WTC11 (cell line): ENCODE measurements around the gene CRY2. TPM values are rescaled to one million over a fixed set of nuclear protein-coding genes. Genes with fewer than 3 reads are reported as not detected.
"Not testable (repeated sequence)": the region's sequence is repeated elsewhere in the genome, so short reads cannot be mapped to it uniquely, and the experiment has no call there.

Experiments
- ATAC-seq: fragments of 200-7000 bp; cut with Tn5 transposase; 2 replicates; pipeline ENCODE4 v1.10.0; 2021; ENCODE audit warnings: mild to moderate bottlenecking, moderate library complexity
- CTCF ChIA-PET: fragments of 300-600 bp; sonication (Branson Sonifier 250); formaldehyde crosslinking; loops from one replicate; lab custom pipeline; 2021; ENCODE audit warnings: antibody characterized with exemption; lab: Charles Lee
- POLR2A ChIA-PET: fragments of 350-600 bp; sonication (Branson Sonifier 250); formaldehyde crosslinking; loops from one replicate; lab custom pipeline; 2021; ENCODE audit warnings: antibody characterized with exemption; lab: Charles Lee
- DNase-seq: peaks from one replicate; pipeline ENCODE4 v3.0.0; 2021; ENCODE audit warnings: low spot score
- H3K27ac Mint-ChIP-seq: 2 replicates; pipeline ENCODE4 v1.8.0; 2021; ENCODE audit warnings: mixed read lengths
- H3K27me3 Mint-ChIP-seq: 2 replicates; pipeline ENCODE4 v1.8.0; 2021; ENCODE audit warnings: low read depth, mild to moderate bottlenecking, moderate library complexity, mixed read lengths
- H3K36me3 Mint-ChIP-seq: 2 replicates; pipeline ENCODE4 v1.8.0; 2021; ENCODE audit warnings: mixed read lengths
- H3K4me1 Mint-ChIP-seq: 2 replicates; pipeline ENCODE4 v1.8.0; 2022; ENCODE audit warnings: mixed read lengths
- H3K4me3 Mint-ChIP-seq: 2 replicates; pipeline ENCODE4 v1.8.0; 2021; ENCODE audit warnings: mild to moderate bottlenecking, moderate library complexity, mixed read lengths
- H3K9me3 Mint-ChIP-seq: 2 replicates; pipeline ENCODE4 v1.8.0; 2021; ENCODE audit warnings: mixed read lengths
- ATF2 ChIP-seq: sonication (generic); formaldehyde crosslinking; IDR thresholded peaks from 2 replicates; pipeline ENCODE4 v1.8.1; 2022; ENCODE audit warnings: low read depth, missing genetic modification reagents, borderline replicate concordance
- E2F4 ChIP-seq: sonication (generic); formaldehyde crosslinking; IDR thresholded peaks from 2 replicates; pipeline ENCODE4 v1.8.1; 2022; ENCODE audit warnings: low read depth, mild to moderate bottlenecking, moderate library complexity, missing genetic modification reagents, borderline replicate concordance
- ELF4 ChIP-seq: sonication (generic); formaldehyde crosslinking; IDR thresholded peaks from 2 replicates; pipeline ENCODE4 v1.8.1; 2022; ENCODE audit warnings: low read depth, mild to moderate bottlenecking, moderate library complexity, missing genetic modification reagents
- EMX1 ChIP-seq: fragments of 250-450 bp; sonication (Bioruptor Pico); IDR thresholded peaks from 2 replicates; pipeline ENCODE4 v1.8.0; 2021; ENCODE audit warnings: mild to moderate bottlenecking
- FOXK1 ChIP-seq: sonication (generic); formaldehyde crosslinking; IDR thresholded peaks from 2 replicates; pipeline ENCODE4 v1.8.0; 2022; ENCODE audit warnings: mild to moderate bottlenecking, moderate library complexity, missing genetic modification reagents
- GTF2I ChIP-seq: fragments of 250-450 bp; sonication (Bioruptor Pico); conservative IDR thresholded peaks from 2 replicates; pipeline ENCODE4 v1.4.0; 2021; ENCODE audit warnings: mild to moderate bottlenecking
- IRF2 ChIP-seq: sonication (generic); formaldehyde crosslinking; IDR thresholded peaks from 2 replicates; pipeline ENCODE4 v1.8.0; 2022; ENCODE audit warnings: low read depth, missing genetic modification reagents, borderline replicate concordance
- JUN ChIP-seq: sonication (generic); formaldehyde crosslinking; IDR thresholded peaks from 2 replicates; pipeline ENCODE4 v1.8.0; 2023; ENCODE audit warnings: mild to moderate bottlenecking, missing genetic modification reagents
- NFE2L1 ChIP-seq: sonication (generic); formaldehyde crosslinking; IDR thresholded peaks from 2 replicates; pipeline ENCODE4 v1.8.1; 2023; ENCODE audit warnings: missing genetic modification reagents
- NFYB ChIP-seq: sonication (generic); formaldehyde crosslinking; conservative IDR thresholded peaks from 2 replicates; pipeline ENCODE4 v1.8.0; 2022; ENCODE audit warnings: low read depth, missing genetic modification reagents
- OVOL2 ChIP-seq: fragments of 250-450 bp; sonication (Bioruptor Pico); IDR thresholded peaks from 2 replicates; pipeline ENCODE4 v1.9.0; 2021; ENCODE audit warnings: mild to moderate bottlenecking, borderline replicate concordance
- RELA ChIP-seq: sonication (generic); formaldehyde crosslinking; IDR thresholded peaks from 2 replicates; pipeline ENCODE4 v1.8.1; 2022; ENCODE audit warnings: missing genetic modification reagents, mild to moderate bottlenecking, borderline replicate concordance
- RORB ChIP-seq: fragments of 250-450 bp; sonication (Bioruptor Pico); IDR thresholded peaks from 2 replicates; pipeline ENCODE4 v1.9.0; 2021; ENCODE audit warnings: mild to moderate bottlenecking
- TP53 ChIP-seq: sonication (generic); formaldehyde crosslinking; IDR thresholded peaks from 2 replicates; pipeline ENCODE4 v1.8.1; 2023; ENCODE audit warnings: mild to moderate bottlenecking, missing genetic modification reagents
- ZMAT4 ChIP-seq: fragments of 250-450 bp; sonication (Bioruptor Pico); IDR thresholded peaks from 2 replicates; pipeline ENCODE4 v1.9.0; 2021; ENCODE audit warnings: mild to moderate bottlenecking
- ZNF219 ChIP-seq: sonication (generic); formaldehyde crosslinking; IDR thresholded peaks from 2 replicates; pipeline ENCODE4 v1.8.0; 2023; ENCODE audit warnings: missing genetic modification reagents, mild to moderate bottlenecking, borderline replicate concordance
- ZNF423 ChIP-seq: fragments of 250-450 bp; sonication (Bioruptor Pico); IDR thresholded peaks from 2 replicates; pipeline ENCODE4 v2.1.2; 2022; ENCODE audit warnings: mild to moderate bottlenecking, moderate library complexity
- total RNA-seq: library from RNA; stranded (reverse); gene quantifications from 3 replicates; pipeline ENCODE4 v1.2.3, GENCODE V29; 2021
- TF ChIP-seq, protein P1 (sequence below): sonication (generic); formaldehyde crosslinking; IDR thresholded peaks from 2 replicates; pipeline ENCODE4 v1.8.0; 2023; ENCODE audit warnings: mild to moderate bottlenecking, missing genetic modification reagents
- TF ChIP-seq, protein P2 (sequence below): sonication (generic); formaldehyde crosslinking; IDR thresholded peaks from 2 replicates; pipeline ENCODE4 v1.8.1; 2023; ENCODE audit warnings: mild to moderate bottlenecking, missing genetic modification reagents
- TF ChIP-seq, protein P3 (sequence below): sonication (generic); formaldehyde crosslinking; IDR thresholded peaks from 2 replicates; pipeline ENCODE4 v1.8.0; 2022; ENCODE audit warnings: mild to moderate bottlenecking, missing genetic modification reagents

The CRY2 gene
- total RNA-seq, 1 experiment from 2014 or later = 18.3 TPM

- POLR2A ChIA-PET = not testable (repeated sequence)
Observed at GRCh38 chr11:45826492-45826891, 20.8 kb upstream of the CRY2 start.

DNA sequence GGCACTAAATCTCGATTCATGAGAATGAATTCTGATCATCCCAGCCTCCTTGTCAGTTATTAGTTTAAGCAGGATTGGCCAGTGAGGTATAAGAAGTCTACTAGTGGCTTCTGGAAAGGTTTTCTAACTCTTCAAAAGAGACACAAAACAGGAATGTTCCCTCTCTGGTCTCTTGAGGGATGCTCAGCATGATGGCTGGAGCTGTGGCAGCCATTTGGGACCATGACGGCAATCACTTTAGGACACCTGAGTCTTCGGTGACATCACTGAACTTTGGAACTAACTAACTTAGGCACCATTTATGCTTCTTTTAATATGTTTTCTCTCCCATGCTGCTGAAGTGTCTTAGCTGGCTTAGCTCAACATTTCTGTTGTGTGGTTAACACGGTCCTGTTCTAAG is 20.2 kb upstream of the CRY2 start:
- H3K4me3 Mint-ChIP-seq = no peak overlapping the region
- ChIA-PET POLR2A (no interaction called here), CTCF (interaction anchor here (0.6 to 1.2 kb wide), 3 partner anchors 11 to 56 kb away, joined by 3 to 4 read pairs (median 3); no protein-coding TSS in a partner anchor)
- peaks cover 10% of the 10 kb centered on the region for H3K9me3 Mint-ChIP-seq
- no peak overlapping the region for H3K27ac Mint-ChIP-seq
- no peak for ATAC-seq
- peaks cover 9% of the 10 kb centered on the region for H3K4me1 Mint-ChIP-seq
- no peaks in the 10 kb centered on the region for H3K36me3 Mint-ChIP-seq
- no peak for DNase-seq
- TF ChIP-seq GTF2I (CRISPR knock-in tag) (peak; percentile 72; the same call in 1 of the 2 replicates), RORB (CRISPR knock-in tag) (no peak), NFE2L1 (no peak), EMX1 (CRISPR knock-in tag) (no peak), TP53 (no peak), ZNF219 (no peak), FOXK1 (CRISPR knock-in tag) (no peak)
- TF ChIP-seq, protein P1, sequence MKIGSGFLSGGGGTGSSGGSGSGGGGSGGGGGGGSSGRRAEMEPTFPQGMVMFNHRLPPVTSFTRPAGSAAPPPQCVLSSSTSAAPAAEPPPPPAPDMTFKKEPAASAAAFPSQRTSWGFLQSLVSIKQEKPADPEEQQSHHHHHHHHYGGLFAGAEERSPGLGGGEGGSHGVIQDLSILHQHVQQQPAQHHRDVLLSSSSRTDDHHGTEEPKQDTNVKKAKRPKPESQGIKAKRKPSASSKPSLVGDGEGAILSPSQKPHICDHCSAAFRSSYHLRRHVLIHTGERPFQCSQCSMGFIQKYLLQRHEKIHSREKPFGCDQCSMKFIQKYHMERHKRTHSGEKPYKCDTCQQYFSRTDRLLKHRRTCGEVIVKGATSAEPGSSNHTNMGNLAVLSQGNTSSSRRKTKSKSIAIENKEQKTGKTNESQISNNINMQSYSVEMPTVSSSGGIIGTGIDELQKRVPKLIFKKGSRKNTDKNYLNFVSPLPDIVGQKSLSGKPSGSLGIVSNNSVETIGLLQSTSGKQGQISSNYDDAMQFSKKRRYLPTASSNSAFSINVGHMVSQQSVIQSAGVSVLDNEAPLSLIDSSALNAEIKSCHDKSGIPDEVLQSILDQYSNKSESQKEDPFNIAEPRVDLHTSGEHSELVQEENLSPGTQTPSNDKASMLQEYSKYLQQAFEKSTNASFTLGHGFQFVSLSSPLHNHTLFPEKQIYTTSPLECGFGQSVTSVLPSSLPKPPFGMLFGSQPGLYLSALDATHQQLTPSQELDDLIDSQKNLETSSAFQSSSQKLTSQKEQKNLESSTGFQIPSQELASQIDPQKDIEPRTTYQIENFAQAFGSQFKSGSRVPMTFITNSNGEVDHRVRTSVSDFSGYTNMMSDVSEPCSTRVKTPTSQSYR = no peak
- H3K27me3 Mint-ChIP-seq = peaks cover 17% of the 10 kb centered on the region

More at GRCh38 chr11:45826492-45826891, 20.8 kb upstream of the CRY2 start:
- ATAC-seq, DNase-seq, H3K36me3 Mint-ChIP-seq, H3K4me3 Mint-ChIP-seq, H3K4me1 Mint-ChIP-seq, H3K27ac Mint-ChIP-seq: not testable (repeated sequence)
- Mint-ChIP-seq H3K27me3 (peaks cover 17% of the 10 kb centered on the region), H3K9me3 (peaks cover 10% of the 10 kb centered on the region)
- CTCF ChIA-PET = interaction anchor here (0.9 to 1.2 kb wide), 3 partner anchors 11 to 55 kb away, joined by 3 to 4 read pairs (median 3); no protein-coding TSS in a partner anchor

- no peaks in the 10 kb centered on the region for H3K36me3 Mint-ChIP-seq
- no peak overlapping the region for H3K4me3 Mint-ChIP-seq
- H3K27ac Mint-ChIP-seq = no peak overlapping the region
- H3K4me1 Mint-ChIP-seq = peaks cover 7% of the 10 kb centered on the region
- DNase-seq (no peak), ATAC-seq (no peak)
- POLR2A ChIA-PET = no interaction called here
- TF ChIP-seq, protein P2, sequence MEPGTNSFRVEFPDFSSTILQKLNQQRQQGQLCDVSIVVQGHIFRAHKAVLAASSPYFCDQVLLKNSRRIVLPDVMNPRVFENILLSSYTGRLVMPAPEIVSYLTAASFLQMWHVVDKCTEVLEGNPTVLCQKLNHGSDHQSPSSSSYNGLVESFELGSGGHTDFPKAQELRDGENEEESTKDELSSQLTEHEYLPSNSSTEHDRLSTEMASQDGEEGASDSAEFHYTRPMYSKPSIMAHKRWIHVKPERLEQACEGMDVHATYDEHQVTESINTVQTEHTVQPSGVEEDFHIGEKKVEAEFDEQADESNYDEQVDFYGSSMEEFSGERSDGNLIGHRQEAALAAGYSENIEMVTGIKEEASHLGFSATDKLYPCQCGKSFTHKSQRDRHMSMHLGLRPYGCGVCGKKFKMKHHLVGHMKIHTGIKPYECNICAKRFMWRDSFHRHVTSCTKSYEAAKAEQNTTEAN (CRISPR knock-in tag) = no peak
- TF ChIP-seq IRF2 (CRISPR knock-in tag) (no peak), RELA (CRISPR knock-in tag) (no peak), JUN (CRISPR knock-in tag) (no peak), ZMAT4 (CRISPR knock-in tag) (no peak), NFYB (CRISPR knock-in tag) (no peak), ZNF423 (CRISPR knock-in tag) (no peak)
- TF ChIP-seq, protein P3, sequence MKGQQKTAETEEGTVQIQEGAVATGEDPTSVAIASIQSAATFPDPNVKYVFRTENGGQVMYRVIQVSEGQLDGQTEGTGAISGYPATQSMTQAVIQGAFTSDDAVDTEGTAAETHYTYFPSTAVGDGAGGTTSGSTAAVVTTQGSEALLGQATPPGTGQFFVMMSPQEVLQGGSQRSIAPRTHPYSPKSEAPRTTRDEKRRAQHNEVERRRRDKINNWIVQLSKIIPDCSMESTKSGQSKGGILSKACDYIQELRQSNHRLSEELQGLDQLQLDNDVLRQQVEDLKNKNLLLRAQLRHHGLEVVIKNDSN (CRISPR knock-in tag) = no peak
- peaks cover 17% of the 10 kb centered on the region for H3K27me3 Mint-ChIP-seq
- CTCF ChIA-PET = interaction anchor here (1.6 kb wide), 1 partner anchor 13 kb away, joined by 4 read pairs; no protein-coding TSS in a partner anchor
- peaks cover 10% of the 10 kb centered on the region for H3K9me3 Mint-ChIP-seq
Observed at GRCh38 chr11:45828996-45829395, 18.3 kb upstream of the CRY2 start.

- peaks cover 17% of the 10 kb centered on the region for H3K27me3 Mint-ChIP-seq
- TF ChIP-seq FOXK1 (CRISPR knock-in tag) (no peak), ELF4 (CRISPR knock-in tag) (no peak), TP53 (no peak), OVOL2 (CRISPR knock-in tag) (no peak), ATF2 (CRISPR knock-in tag) (no peak), E2F4 (CRISPR knock-in tag) (no peak)
- TF ChIP-seq, all 79 proteins: peak for 0
- DNase-seq = no peak
- no peak overlapping the region for H3K27ac Mint-ChIP-seq
- ChIA-PET POLR2A (no interaction called here), CTCF (interaction anchor here (1.4 kb wide), 1 partner anchor 12 kb away, joined by 4 read pairs; no protein-coding TSS in a partner anchor)
- H3K36me3 Mint-ChIP-seq = no peaks in the 10 kb centered on the region
- peaks cover 10% of the 10 kb centered on the region for H3K9me3 Mint-ChIP-seq
- H3K4me1 Mint-ChIP-seq = peaks cover 7% of the 10 kb centered on the region
- ATAC-seq = no peak
- no peak overlapping the region for H3K4me3 Mint-ChIP-seq
Observed at GRCh38 chr11:45830596-45830995, 16.7 kb upstream of the CRY2 start.
